ENCODE data around the gene KCNA2. TPM values are rescaled to one million over a fixed set of nuclear protein-coding genes. Genes with fewer than 3 reads are reported as not detected.

KCNA2 gene
- total RNA-seq, 1 experiment from 2014 or later = 0.11 TPM

DNA sequence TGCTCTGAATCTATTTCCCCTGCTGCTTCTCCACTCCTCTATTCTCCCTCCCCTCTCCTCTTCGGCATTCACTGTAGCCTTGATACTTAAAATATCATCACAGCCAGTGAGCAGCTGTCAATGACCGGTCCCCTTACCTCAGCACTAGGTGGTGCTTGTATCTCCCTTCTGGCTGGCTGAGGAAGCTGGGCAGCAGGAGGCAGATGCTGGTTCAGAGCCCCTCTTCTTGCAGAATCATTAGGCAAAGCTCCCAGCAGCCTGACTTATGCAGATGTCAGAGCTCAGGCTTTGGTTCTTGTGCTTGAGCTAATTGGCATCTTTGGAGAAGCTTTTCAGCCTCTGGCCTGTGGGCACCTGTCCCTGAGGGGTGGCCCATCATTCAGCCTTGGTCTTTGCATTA is 31.9 kb upstream of the KCNA2 start:
- Histone ChIP-seq H3K9me3 (no peaks in the 10 kb centered on the region), H3K4me3 (ENCODE audit: low read depth, low read length) (no peak overlapping the region), H3K36me3 (ENCODE audit: control insufficient read depth, insufficient read depth, low read length) (no peaks in the 10 kb centered on the region), H3K4me1 (no peaks in the 10 kb centered on the region), H3K27me3 (replicated peaks; ENCODE audit: control insufficient read depth, insufficient read depth, low read length) (no peaks in the 10 kb centered on the region)
- Mint-ChIP-seq H3K27ac (ENCODE audit: unreplicated experiment) (no peak overlapping the region), H3K4me3 (ENCODE audit: unreplicated experiment) (no peak overlapping the region), H3K4me1 (ENCODE audit: low read depth, unreplicated experiment) (no peaks in the 10 kb centered on the region), H3K27me3 (ENCODE audit: insufficient read depth, unreplicated experiment) (peaks cover 20% of the 10 kb centered on the region), H3K36me3 (ENCODE audit: insufficient read depth, unreplicated experiment) (no peaks in the 10 kb centered on the region), H3K9me3 (ENCODE audit: unreplicated experiment) (no peaks in the 10 kb centered on the region)
- no TSS peak for BruUV-seq (replicated peaks)
- no peak for DNase-seq
- intact Hi-C loops (cut with micrococcal nuclease; ENCODE audit: unreplicated experiment) = no loop called here
- TF ChIP-seq, protein P1, sequence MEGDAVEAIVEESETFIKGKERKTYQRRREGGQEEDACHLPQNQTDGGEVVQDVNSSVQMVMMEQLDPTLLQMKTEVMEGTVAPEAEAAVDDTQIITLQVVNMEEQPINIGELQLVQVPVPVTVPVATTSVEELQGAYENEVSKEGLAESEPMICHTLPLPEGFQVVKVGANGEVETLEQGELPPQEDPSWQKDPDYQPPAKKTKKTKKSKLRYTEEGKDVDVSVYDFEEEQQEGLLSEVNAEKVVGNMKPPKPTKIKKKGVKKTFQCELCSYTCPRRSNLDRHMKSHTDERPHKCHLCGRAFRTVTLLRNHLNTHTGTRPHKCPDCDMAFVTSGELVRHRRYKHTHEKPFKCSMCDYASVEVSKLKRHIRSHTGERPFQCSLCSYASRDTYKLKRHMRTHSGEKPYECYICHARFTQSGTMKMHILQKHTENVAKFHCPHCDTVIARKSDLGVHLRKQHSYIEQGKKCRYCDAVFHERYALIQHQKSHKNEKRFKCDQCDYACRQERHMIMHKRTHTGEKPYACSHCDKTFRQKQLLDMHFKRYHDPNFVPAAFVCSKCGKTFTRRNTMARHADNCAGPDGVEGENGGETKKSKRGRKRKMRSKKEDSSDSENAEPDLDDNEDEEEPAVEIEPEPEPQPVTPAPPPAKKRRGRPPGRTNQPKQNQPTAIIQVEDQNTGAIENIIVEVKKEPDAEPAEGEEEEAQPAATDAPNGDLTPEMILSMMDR (IDR thresholded peaks at IDR 0.05; ENCODE audit: insufficient read depth in 1 of 2, low read depth in 1 of 2, low read length in 1 of 2, severe bottlenecking in 1 of 2, unreplicated experiment in 1 of 2) = no peak
- CTCF ChIA-PET = no interaction called here
- POLR2A ChIA-PET = no interaction called here

DNA sequence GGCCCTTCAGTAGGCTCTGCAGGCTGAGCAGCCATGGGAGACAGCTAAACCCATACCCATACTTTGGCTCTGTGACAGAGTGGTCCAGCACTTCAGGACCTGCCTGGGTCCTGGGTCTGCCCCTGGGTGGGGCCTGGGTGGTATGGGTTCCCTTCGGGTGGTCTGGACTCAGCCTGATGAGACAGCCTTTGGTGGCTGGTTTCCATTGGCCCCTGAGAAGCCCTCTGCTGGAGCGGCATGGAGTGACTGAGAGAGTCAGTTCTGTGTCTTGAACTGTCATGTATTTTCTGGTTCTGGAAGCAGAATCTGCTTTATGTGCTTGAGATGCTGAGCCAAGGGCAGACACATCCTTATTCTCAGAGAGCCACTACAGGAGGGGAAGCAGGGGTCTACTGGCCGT is 31.3 kb upstream of the KCNA2 start:
- intact Hi-C loops (cut with micrococcal nuclease; ENCODE audit: unreplicated experiment) = no loop called here
- CTCF ChIA-PET = no interaction called here
- no peaks in the 10 kb centered on the region for H3K27me3 ChIP-seq (replicated peaks; ENCODE audit: control insufficient read depth, insufficient read depth, low read length)
- H3K4me1 Mint-ChIP-seq (ENCODE audit: low read depth, unreplicated experiment) = no peaks in the 10 kb centered on the region
- TF ChIP-seq, protein P1 (IDR thresholded peaks at IDR 0.05; ENCODE audit: insufficient read depth in 1 of 2, low read depth in 1 of 2, low read length in 1 of 2, severe bottlenecking in 1 of 2, unreplicated experiment in 1 of 2) = no peak
- H3K27me3 Mint-ChIP-seq (ENCODE audit: insufficient read depth, unreplicated experiment) = peaks cover 21% of the 10 kb centered on the region
- H3K4me3 Mint-ChIP-seq (ENCODE audit: unreplicated experiment) = no peak overlapping the region
- no peak overlapping the region for H3K27ac Mint-ChIP-seq (ENCODE audit: unreplicated experiment)
- no peaks in the 10 kb centered on the region for H3K4me1 ChIP-seq
- no peaks in the 10 kb centered on the region for H3K36me3 ChIP-seq (ENCODE audit: control insufficient read depth, insufficient read depth, low read length)
- no peaks in the 10 kb centered on the region for H3K9me3 ChIP-seq
- no peak for DNase-seq
- H3K4me3 ChIP-seq (ENCODE audit: low read depth, low read length) = no peak overlapping the region
- POLR2A ChIA-PET = no interaction called here
- no peaks in the 10 kb centered on the region for H3K9me3 Mint-ChIP-seq (ENCODE audit: unreplicated experiment)
- BruUV-seq (replicated peaks) = no TSS peak
- H3K36me3 Mint-ChIP-seq (ENCODE audit: insufficient read depth, unreplicated experiment) = no peaks in the 10 kb centered on the region

DNA sequence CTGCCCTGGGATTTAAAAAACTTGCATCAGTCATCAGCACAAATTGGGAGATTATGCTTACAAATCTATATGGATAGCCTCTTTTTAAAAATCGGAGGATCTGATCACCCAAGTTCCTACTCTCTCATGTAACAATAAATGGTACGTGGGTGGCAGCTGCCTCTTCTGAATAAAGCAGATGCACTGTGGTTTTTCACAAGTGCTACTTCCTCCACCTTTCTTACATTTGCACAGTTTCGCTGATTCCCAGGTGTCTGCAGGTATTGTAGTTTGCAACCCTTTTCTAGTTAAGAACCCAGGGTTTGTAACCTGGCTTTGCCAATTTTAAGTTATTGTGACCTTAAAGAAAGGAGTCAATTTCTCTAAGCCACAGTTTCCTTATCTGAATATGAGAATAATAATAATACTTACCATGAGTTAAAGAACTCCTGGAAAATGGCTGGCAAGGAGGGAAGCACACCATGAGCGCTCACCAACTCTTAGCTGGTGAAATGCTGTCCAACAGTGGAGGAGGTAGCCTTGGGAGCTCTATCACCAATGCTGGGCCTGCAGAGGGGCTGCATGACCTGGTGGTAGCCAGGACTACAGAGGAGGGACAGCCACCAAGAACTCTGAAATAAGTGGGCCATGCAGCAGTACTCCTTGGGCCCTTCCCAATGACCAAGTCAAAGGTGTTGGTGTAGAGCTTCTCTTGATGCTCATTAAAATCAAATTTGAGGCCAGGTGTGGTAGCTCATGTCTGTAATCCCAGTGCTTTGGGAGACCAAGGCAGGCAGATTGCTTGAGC is 30.2 kb upstream of the KCNA2 start:
- no peak overlapping the region for H3K27ac Mint-ChIP-seq (ENCODE audit: unreplicated experiment)
- Histone ChIP-seq H3K36me3 (ENCODE audit: control insufficient read depth, insufficient read depth, low read length) (no peaks in the 10 kb centered on the region), H3K9me3 (no peaks in the 10 kb centered on the region), H3K4me3 (ENCODE audit: low read depth, low read length) (no peak overlapping the region), H3K27me3 (replicated peaks; ENCODE audit: control insufficient read depth, insufficient read depth, low read length) (no peaks in the 10 kb centered on the region), H3K4me1 (no peaks in the 10 kb centered on the region)
- POLR2A ChIA-PET = no interaction called here
- CTCF ChIA-PET = no interaction called here
- H3K9me3 Mint-ChIP-seq (ENCODE audit: unreplicated experiment) = no peaks in the 10 kb centered on the region
- H3K27me3 Mint-ChIP-seq (ENCODE audit: insufficient read depth, unreplicated experiment) = peaks cover 17% of the 10 kb centered on the region
- TF ChIP-seq, protein P1 (IDR thresholded peaks at IDR 0.05; ENCODE audit: insufficient read depth in 1 of 2, low read depth in 1 of 2, low read length in 1 of 2, severe bottlenecking in 1 of 2, unreplicated experiment in 1 of 2) = no peak
- no peak overlapping the region for H3K4me3 Mint-ChIP-seq (ENCODE audit: unreplicated experiment)
- no peaks in the 10 kb centered on the region for H3K36me3 Mint-ChIP-seq (ENCODE audit: insufficient read depth, unreplicated experiment)
- no peaks in the 10 kb centered on the region for H3K4me1 Mint-ChIP-seq (ENCODE audit: low read depth, unreplicated experiment)
- no TSS peak for BruUV-seq (replicated peaks)
- no peak for DNase-seq
- intact Hi-C loops (cut with micrococcal nuclease; ENCODE audit: unreplicated experiment) = no loop called here
